ENCODE measurements around the gene FARS2. TPM values are rescaled to one million over a fixed set of nuclear protein-coding genes. Genes with fewer than 3 reads are reported as not detected.

The FARS2 gene
- polyA plus RNA-seq, 3 donors = 12.2 to 21.6 (median 17.7) TPM

GRCh38 chr6:5399391-5399790 lies 138.1 kb downstream of the FARS2 start:
- no peak overlapping the region for H3K27ac ChIP-seq (ENCODE audit: low read depth in 1 of 2, low read length in 2 of 2)
- Mint-ChIP-seq H3K4me3 (no peak overlapping the region), H3K9me3 (peaks cover 0 to 10% (median 5%) of the 10 kb centered on the region in 7 donors), H3K27me3 (ENCODE audit: low read depth in 3 of 3) (no peaks in the 10 kb centered on the region), H3K27ac (no peak overlapping the region), H3K4me1 (peaks cover 4% of the 10 kb centered on the region), H3K36me3 (no peaks in the 10 kb centered on the region)
- no peak overlapping the region for H3K4me3 ChIP-seq (replicated peaks in 1 of 3; ENCODE audit: low read depth in 2 of 3, low read length in 3 of 3)
- H3K9ac ChIP-seq (ENCODE audit: insufficient read depth, low read length, poor library complexity, severe bottlenecking) = no peak overlapping the region
- no peak overlapping the region for H2AFZ ChIP-seq (ENCODE audit: insufficient read depth, low read depth, low read length, poor library complexity, severe bottlenecking)
- intact Hi-C loops (cut with micrococcal nuclease) = no loop called here
- H3K79me2 ChIP-seq (ENCODE audit: insufficient read depth, low read length) = no peaks in the 10 kb centered on the region
- no CpG with 5 or more reads among the region's 2 CpGs for WGBS (ENCODE audit: insufficient coverage)
- H4K20me1 ChIP-seq (ENCODE audit: insufficient read depth, low read length) = no peaks in the 10 kb centered on the region
- H3K27me3 ChIP-seq (ENCODE audit: control insufficient read depth in 2 of 2, insufficient read depth in 2 of 2, low read length in 2 of 2) = no peaks in the 10 kb centered on the region
- no peak overlapping the region for H3K4me2 ChIP-seq (replicated peaks; ENCODE audit: extremely low read depth, low read length, poor library complexity, severe bottlenecking)
- no peaks in the 10 kb centered on the region for H3K4me1 ChIP-seq (ENCODE audit: control insufficient read depth in 1 of 2, insufficient read depth in 2 of 2, low read length in 2 of 2)
- DNase-seq = no peak
- H3K36me3 ChIP-seq (replicated peaks in 1 of 2; ENCODE audit: control insufficient read depth in 1 of 2, insufficient read depth in 2 of 2, low read length in 2 of 2) = no peaks in the 10 kb centered on the region
- TF ChIP-seq, protein P1, sequence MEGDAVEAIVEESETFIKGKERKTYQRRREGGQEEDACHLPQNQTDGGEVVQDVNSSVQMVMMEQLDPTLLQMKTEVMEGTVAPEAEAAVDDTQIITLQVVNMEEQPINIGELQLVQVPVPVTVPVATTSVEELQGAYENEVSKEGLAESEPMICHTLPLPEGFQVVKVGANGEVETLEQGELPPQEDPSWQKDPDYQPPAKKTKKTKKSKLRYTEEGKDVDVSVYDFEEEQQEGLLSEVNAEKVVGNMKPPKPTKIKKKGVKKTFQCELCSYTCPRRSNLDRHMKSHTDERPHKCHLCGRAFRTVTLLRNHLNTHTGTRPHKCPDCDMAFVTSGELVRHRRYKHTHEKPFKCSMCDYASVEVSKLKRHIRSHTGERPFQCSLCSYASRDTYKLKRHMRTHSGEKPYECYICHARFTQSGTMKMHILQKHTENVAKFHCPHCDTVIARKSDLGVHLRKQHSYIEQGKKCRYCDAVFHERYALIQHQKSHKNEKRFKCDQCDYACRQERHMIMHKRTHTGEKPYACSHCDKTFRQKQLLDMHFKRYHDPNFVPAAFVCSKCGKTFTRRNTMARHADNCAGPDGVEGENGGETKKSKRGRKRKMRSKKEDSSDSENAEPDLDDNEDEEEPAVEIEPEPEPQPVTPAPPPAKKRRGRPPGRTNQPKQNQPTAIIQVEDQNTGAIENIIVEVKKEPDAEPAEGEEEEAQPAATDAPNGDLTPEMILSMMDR (IDR thresholded peaks at IDR 0.05) = no peak
- no peaks in the 10 kb centered on the region for H3K9me3 ChIP-seq (replicated peaks in 1 of 2; ENCODE audit: control insufficient read depth in 1 of 2, insufficient read depth in 1 of 2, low read length in 2 of 2)

GRCh38 chr6:5401845-5402738 lies 140.8 kb downstream of the FARS2 start:
- H3K27me3 ChIP-seq (ENCODE audit: control insufficient read depth in 2 of 2, insufficient read depth in 2 of 2, low read length in 2 of 2) = no peaks in the 10 kb centered on the region
- no CpG with 5 or more reads among the region's 4 CpGs for WGBS (ENCODE audit: insufficient coverage)
- intact Hi-C loops (cut with micrococcal nuclease) = no loop called here

More at GRCh38 chr6:5401845-5402738, 140.8 kb downstream of the FARS2 start:
- no peaks in the 10 kb centered on the region for H3K79me2 ChIP-seq (ENCODE audit: insufficient read depth, low read length)
- peaks cover 0 to 10% (median 5%) of the 10 kb centered on the region in 7 donors for H3K9me3 Mint-ChIP-seq
- H3K27ac Mint-ChIP-seq = no peak overlapping the region
- no peaks in the 10 kb centered on the region for H3K9me3 ChIP-seq (replicated peaks in 1 of 2; ENCODE audit: control insufficient read depth in 1 of 2, insufficient read depth in 1 of 2, low read length in 2 of 2)
- H3K27me3 Mint-ChIP-seq (ENCODE audit: low read depth in 3 of 3) = no peaks in the 10 kb centered on the region
- no peak overlapping the region for H3K9ac ChIP-seq (ENCODE audit: insufficient read depth, low read length, poor library complexity, severe bottlenecking)
- no peaks in the 10 kb centered on the region for H3K4me1 ChIP-seq (ENCODE audit: control insufficient read depth in 1 of 2, insufficient read depth in 2 of 2, low read length in 2 of 2)
- DNase-seq = no peak
- H3K4me2 ChIP-seq (replicated peaks; ENCODE audit: extremely low read depth, low read length, poor library complexity, severe bottlenecking) = no peak overlapping the region
- H3K36me3 Mint-ChIP-seq = peaks cover 0 to 5% of the 10 kb centered on the region in 2 donors
- no peak overlapping the region for H3K4me3 Mint-ChIP-seq
- H3K27ac ChIP-seq (ENCODE audit: low read depth in 1 of 2, low read length in 2 of 2) = no peak overlapping the region
- no peak overlapping the region for H2AFZ ChIP-seq (ENCODE audit: insufficient read depth, low read depth, low read length, poor library complexity, severe bottlenecking)
- H4K20me1 ChIP-seq (ENCODE audit: insufficient read depth, low read length) = no peaks in the 10 kb centered on the region
- TF ChIP-seq, protein P1 (IDR thresholded peaks at IDR 0.05) = peak; percentile 60
- no peak overlapping the region for H3K4me3 ChIP-seq (replicated peaks in 1 of 3; ENCODE audit: low read depth in 2 of 3, low read length in 3 of 3)
- no peaks in the 10 kb centered on the region for H3K36me3 ChIP-seq (replicated peaks in 1 of 2; ENCODE audit: control insufficient read depth in 1 of 2, insufficient read depth in 2 of 2, low read length in 2 of 2)
- H3K4me1 Mint-ChIP-seq = peaks cover 4% of the 10 kb centered on the region

Data from CD14-positive monocyte (primary cell).